Mucosa of descending colon (tissue), 3 donors: Measurements from ENCODE around the gene SFR1. TPM values are rescaled to one million over a fixed set of nuclear protein-coding genes. Genes with fewer than 3 reads are reported as not detected.

Experiments used
- ATAC-seq: fragments of 200-7000 bp; cut with Tn5 transposase; one replicate; pipeline ENCODE4 v1.9.1; 2020; ENCODE audit warnings: mild to moderate bottlenecking, moderate library complexity
- DNase-seq, 3 donors: peaks; one replicate each; pipeline ENCODE4 v3.0.0-alpha.2; 2020
- H3K36me3 ChIP-seq: fragments of 200-600 bp; one replicate; pipeline ENCODE4 v1.8.0; 2021; ENCODE audit warnings: low read depth, mild to moderate bottlenecking
- H3K4me1 ChIP-seq: fragments of 200-600 bp; one replicate; pipeline ENCODE4 v1.8.0; 2021; ENCODE audit warnings: low read depth, mild to moderate bottlenecking
- H3K4me3 ChIP-seq: fragments of 200-600 bp; one replicate; pipeline ENCODE4 v1.8.0; 2021; ENCODE audit warnings: mild to moderate bottlenecking
- H3K9me3 ChIP-seq: fragments of 200-600 bp; one replicate; pipeline ENCODE4 v1.8.0; 2021; ENCODE audit warnings: mild to moderate bottlenecking
- intact Hi-C, 2 donors: fragments of 100-400 bp; cut with DNase I in 1 of 2; cut with micrococcal nuclease in 1 of 2; formaldehyde crosslinking; loops; one replicate each; pipeline versions ENCODE4 v1.11.0 to v1.11.1; 2022; cut with DNase I, micrococcal nuclease
- total RNA-seq, 3 donors: library from RNA; stranded (reverse); fragmentation: NEBNext Ultra II Directional in 2 of 3; extraction: Animal tissue kit (Norgen Biotek cat#: 25700) in 2 of 3; gene quantifications; one replicate each; pipeline versions ENCODE4 v1.2.1 to v1.2.4, GENCODE V29; 2021 to 2023
- TF ChIP-seq, protein P1 (sequence below): fragments of 200-600 bp; IDR thresholded peaks from one replicate; pipeline ENCODE4 v1.8.0; 2022; ENCODE audit warnings: antibody characterized with exemption, mild to moderate bottlenecking
- donor health status: DM: no; HTN: no; CAD: no; lungs with moderate emphysema.
- donor health status: DM: no; HTN: no; CAD: no.
- donor health status: DM: no; HTN: yes; CAD: no.

Gene SFR1
- total RNA-seq, 3 donors from 2014 or later = 5.7 to 8.6 (median 5.8) TPM

DNA sequence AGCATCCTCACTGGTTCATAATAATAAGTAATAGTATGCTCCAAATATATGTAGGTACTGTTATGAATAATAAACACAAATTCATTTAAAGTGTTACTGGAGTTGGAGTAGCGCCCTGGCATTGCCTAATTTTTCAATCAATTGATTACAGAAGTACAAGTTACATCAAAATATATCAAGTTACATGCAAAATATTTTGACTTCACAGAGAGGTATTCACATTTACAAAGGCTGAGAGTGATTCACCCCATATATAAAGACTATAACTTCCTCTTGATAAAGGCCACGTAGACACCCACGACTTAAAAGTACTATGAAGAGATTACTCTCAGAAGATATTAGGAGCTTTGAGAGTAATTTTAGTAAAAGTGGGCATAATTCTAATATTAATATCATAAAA, 22.7 kb upstream of the SFR1 start:
- intact Hi-C loops = no loop called here
- no peak for ATAC-seq
- H3K9me3 ChIP-seq = no peaks in the 10 kb centered on the region
- DNase-seq = no peak
- no peak overlapping the region for H3K4me3 ChIP-seq
- no peaks in the 10 kb centered on the region for H3K36me3 ChIP-seq
- no peaks in the 10 kb centered on the region for H3K4me1 ChIP-seq
- TF ChIP-seq, protein P1, sequence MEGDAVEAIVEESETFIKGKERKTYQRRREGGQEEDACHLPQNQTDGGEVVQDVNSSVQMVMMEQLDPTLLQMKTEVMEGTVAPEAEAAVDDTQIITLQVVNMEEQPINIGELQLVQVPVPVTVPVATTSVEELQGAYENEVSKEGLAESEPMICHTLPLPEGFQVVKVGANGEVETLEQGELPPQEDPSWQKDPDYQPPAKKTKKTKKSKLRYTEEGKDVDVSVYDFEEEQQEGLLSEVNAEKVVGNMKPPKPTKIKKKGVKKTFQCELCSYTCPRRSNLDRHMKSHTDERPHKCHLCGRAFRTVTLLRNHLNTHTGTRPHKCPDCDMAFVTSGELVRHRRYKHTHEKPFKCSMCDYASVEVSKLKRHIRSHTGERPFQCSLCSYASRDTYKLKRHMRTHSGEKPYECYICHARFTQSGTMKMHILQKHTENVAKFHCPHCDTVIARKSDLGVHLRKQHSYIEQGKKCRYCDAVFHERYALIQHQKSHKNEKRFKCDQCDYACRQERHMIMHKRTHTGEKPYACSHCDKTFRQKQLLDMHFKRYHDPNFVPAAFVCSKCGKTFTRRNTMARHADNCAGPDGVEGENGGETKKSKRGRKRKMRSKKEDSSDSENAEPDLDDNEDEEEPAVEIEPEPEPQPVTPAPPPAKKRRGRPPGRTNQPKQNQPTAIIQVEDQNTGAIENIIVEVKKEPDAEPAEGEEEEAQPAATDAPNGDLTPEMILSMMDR = no peak

DNA sequence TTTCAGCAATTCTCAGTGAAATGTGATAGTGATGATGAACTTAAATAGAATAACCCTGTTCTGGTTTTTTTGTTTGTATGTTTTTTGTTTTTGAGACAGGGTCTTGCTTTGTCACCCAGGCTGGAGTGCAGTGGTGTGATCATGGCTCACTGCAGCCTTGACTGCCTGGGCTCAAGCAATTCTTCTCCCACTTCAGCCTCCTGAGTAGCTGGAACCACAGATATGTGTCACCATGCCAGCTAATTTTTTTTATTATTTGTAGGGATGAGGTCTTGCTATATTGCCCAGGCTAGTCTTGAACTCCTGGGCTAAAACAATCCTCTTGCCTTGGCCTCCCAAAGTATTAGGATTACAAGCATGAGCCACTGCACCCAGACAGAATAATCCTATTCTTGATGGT, 22.0 kb upstream of the SFR1 start:
- ATAC-seq = no peak
- intact Hi-C loops = no loop called here
- no peak for DNase-seq
- Histone ChIP-seq H3K36me3 (no peaks in the 10 kb centered on the region), H3K4me1 (no peaks in the 10 kb centered on the region), H3K4me3 (no peak overlapping the region), H3K9me3 (no peaks in the 10 kb centered on the region)
- TF ChIP-seq, protein P1 = no peak

DNA sequence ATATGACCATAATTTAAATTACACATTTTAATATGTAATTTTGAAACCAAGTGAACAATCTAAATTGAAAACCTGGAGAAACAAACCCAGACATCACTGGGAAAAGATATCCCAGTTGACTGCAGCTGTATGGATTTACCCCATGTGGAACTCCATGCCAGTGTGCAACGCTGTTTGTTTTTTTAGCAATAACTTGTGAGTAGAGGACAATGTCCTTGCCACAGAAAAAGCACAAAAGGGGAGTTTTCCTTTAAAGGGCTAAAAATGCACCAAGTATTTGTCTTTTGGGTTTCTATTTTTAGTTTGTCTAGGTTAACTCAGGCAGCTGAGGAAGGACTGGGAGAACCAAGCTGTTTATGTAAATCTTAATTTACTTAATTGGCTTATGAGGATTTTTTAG, 21.2 kb upstream of the SFR1 start:
- no peak for DNase-seq
- Histone ChIP-seq H3K9me3 (no peaks in the 10 kb centered on the region), H3K36me3 (no peaks in the 10 kb centered on the region), H3K4me3 (no peak overlapping the region), H3K4me1 (no peaks in the 10 kb centered on the region)
- no peak for ATAC-seq
- TF ChIP-seq, protein P1 = no peak
- intact Hi-C loops = no loop called here

DNA sequence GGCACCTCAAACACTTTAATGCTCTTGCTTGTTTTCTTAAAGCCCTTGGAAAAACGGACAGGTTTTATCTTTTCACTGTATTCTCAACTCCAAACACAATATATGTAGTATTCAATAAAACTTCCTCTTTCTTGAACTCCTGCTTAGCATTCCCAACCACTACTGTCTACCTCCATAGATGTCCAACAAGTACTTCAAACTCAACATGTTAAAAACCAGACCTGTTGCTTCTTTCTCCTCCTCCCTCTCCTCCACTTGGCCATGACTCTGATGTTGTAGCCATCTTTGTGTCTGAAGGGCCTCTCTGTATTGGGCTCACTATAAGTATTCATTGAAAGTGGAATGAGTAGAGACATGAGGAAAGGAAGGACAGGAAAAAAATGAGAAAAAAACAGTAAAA, 20.1 kb upstream of the SFR1 start:
- ATAC-seq (no peak), DNase-seq (no peak)
- TF ChIP-seq, protein P1 = no peak
- intact Hi-C loops = no loop called here
- Histone ChIP-seq H3K9me3 (no peaks in the 10 kb centered on the region), H3K36me3 (no peaks in the 10 kb centered on the region), H3K4me1 (no peaks in the 10 kb centered on the region), H3K4me3 (no peak overlapping the region)

DNA sequence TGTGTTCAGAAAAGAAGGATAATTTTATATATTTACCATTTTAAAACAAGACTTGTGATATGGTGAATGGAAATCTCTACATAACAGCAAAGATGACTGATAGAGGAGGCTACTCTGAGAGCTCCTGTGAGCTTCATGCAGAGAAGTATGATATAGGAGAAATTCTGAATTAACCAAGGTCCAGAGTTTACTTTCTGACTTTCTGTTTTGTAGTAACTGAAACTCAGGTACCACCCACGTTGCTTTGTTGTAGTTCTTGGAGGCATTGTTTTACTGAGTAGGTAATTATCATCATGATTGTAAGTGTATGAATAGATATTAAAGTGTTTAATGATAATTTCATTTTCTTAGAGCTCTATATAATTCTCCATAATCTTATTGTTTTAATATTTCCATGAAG, 18.0 kb upstream of the SFR1 start:
- intact Hi-C loops = no loop called here
- ATAC-seq = no peak
- TF ChIP-seq, protein P1 = no peak
- Histone ChIP-seq H3K4me3 (no peak overlapping the region), H3K36me3 (no peaks in the 10 kb centered on the region), H3K9me3 (no peaks in the 10 kb centered on the region), H3K4me1 (no peaks in the 10 kb centered on the region)
- DNase-seq = no peak

DNA sequence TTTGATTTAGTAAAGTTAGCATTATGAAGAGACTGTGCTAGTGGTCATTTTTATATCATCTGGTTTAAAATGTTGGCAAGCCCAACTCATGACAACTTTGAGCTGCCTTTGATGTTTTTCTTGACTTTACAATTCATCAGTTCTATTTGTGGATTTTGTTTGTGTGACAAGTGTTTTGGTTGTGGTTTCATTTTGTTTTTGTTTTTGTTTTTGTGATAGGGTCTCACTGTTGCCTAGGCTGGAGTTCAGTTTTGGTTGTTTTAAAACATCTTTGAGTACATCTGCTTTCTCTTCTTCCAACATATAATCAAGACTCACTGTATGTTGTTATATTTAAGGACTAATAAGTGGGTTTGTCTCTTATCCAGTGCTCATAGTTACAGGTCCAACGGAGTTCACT, 17.6 kb upstream of the SFR1 start:
- no peak for DNase-seq
- no peaks in the 10 kb centered on the region for H3K36me3 ChIP-seq
- H3K4me1 ChIP-seq = no peaks in the 10 kb centered on the region
- ATAC-seq = no peak
- intact Hi-C loops = no loop called here
- H3K4me3 ChIP-seq = no peak overlapping the region
- TF ChIP-seq, protein P1 = no peak
- H3K9me3 ChIP-seq = no peaks in the 10 kb centered on the region
